GM12878 (cell line): ENCODE measurements around the gene RERE.

Source experiments
- BCL11A ChIP-seq: IDR thresholded peaks from 2 replicates; pipeline ENCODE4 v1.6.1; 2011; ENCODE audit warnings: low read depth, low read length
- EZH2 ChIP-seq: IDR thresholded peaks from 2 replicates; pipeline ENCODE4 v1.6.1; 2012; ENCODE audit warnings: low read depth, mild to moderate bottlenecking, control low read depth, inconsistent platforms, low read length, borderline replicate concordance; ENCODE audit not compliant: control insufficient read depth
- JUND ChIP-seq: IDR thresholded peaks from 2 replicates; pipeline ENCODE4 v1.6.1; 2012; ENCODE audit warnings: low read depth, mild to moderate bottlenecking, low read length, improper control_type of control experiment, moderate library complexity
- NR2C1 ChIP-seq: fragments of 450-650 bp; IDR thresholded peaks from 2 replicates; pipeline ENCODE4 v1.6.1; 2017; ENCODE audit warnings: antibody characterized with exemption, mild to moderate bottlenecking, moderate library complexity
- NR2C2 ChIP-seq: IDR thresholded peaks from 2 replicates; pipeline ENCODE4 v1.6.1; 2011; ENCODE audit warnings: borderline replicate concordance, low read depth; ENCODE audit not compliant: control insufficient read depth, insufficient read length
- POLR2A ChIP-seq: IDR thresholded peaks from 2 replicates; pipeline ENCODE4 v1.6.1; 2011; ENCODE audit warnings: low read depth, mild to moderate bottlenecking, low read length
- POLR2AphosphoS5 ChIP-seq: IDR thresholded peaks from 2 replicates; pipeline ENCODE4 v1.6.1; 2011; ENCODE audit warnings: mild to moderate bottlenecking, low read length, inconsistent platforms
- RAD21 ChIP-seq: IDR thresholded peaks from 2 replicates; pipeline ENCODE4 v1.6.1; 2011; ENCODE audit warnings: mild to moderate bottlenecking, low read depth, low read length, moderate library complexity; ENCODE audit not compliant: insufficient read depth
- SMC3 ChIP-seq: IDR thresholded peaks from 2 replicates; pipeline ENCODE4 v1.6.1; 2011; ENCODE audit warnings: low read length, improper control_type of control experiment, borderline replicate concordance
- YY1 ChIP-seq: IDR thresholded peaks from 2 replicates; pipeline ENCODE4 v1.6.1; 2011; ENCODE audit warnings: low read depth, mild to moderate bottlenecking, low read length
- TF ChIP-seq, protein P1 (sequence below): fragments of 450-650 bp; IDR thresholded peaks from 2 replicates; pipeline ENCODE4 v1.6.1; 2014; ENCODE audit warnings: mild to moderate bottlenecking
- TF ChIP-seq, protein P2 (sequence below): fragments of 450-650 bp; IDR thresholded peaks from 2 replicates; pipeline ENCODE4 v1.6.1; 2017; ENCODE audit warnings: low read depth, mild to moderate bottlenecking, moderate library complexity
- TF ChIP-seq, protein P3 (sequence below), 3 experiments: IDR thresholded peaks in 2 of 3; conservative IDR thresholded peaks in 1 of 3; 2 replicates each; pipeline ENCODE4 v1.5.1; 2011; ENCODE audit warnings: low read depth in 3 of 3, low read length in 3 of 3, mild to moderate bottlenecking in 3 of 3, control low read depth in 2 of 3, moderate library complexity in 2 of 3, inconsistent platforms in 1 of 3, mixed read lengths in 1 of 3; ENCODE audit not compliant: control insufficient read depth in 2 of 3, insufficient read depth in 1 of 3; ENCODE audit errors: extremely low read depth in 1 of 3

- TF ChIP-seq, protein P1, sequence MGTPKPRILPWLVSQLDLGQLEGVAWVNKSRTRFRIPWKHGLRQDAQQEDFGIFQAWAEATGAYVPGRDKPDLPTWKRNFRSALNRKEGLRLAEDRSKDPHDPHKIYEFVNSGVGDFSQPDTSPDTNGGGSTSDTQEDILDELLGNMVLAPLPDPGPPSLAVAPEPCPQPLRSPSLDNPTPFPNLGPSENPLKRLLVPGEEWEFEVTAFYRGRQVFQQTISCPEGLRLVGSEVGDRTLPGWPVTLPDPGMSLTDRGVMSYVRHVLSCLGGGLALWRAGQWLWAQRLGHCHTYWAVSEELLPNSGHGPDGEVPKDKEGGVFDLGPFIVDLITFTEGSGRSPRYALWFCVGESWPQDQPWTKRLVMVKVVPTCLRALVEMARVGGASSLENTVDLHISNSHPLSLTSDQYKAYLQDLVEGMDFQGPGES, result no peak
- TF ChIP-seq RAD21 (no peak), BCL11A (no peak), POLR2A (no peak), NR2C1 (no peak), POLR2AphosphoS5 (no peak), JUND (no peak), YY1 (no peak), SMC3 (no peak), EZH2 (no peak), NR2C2 (no peak)
- TF ChIP-seq, protein P2, sequence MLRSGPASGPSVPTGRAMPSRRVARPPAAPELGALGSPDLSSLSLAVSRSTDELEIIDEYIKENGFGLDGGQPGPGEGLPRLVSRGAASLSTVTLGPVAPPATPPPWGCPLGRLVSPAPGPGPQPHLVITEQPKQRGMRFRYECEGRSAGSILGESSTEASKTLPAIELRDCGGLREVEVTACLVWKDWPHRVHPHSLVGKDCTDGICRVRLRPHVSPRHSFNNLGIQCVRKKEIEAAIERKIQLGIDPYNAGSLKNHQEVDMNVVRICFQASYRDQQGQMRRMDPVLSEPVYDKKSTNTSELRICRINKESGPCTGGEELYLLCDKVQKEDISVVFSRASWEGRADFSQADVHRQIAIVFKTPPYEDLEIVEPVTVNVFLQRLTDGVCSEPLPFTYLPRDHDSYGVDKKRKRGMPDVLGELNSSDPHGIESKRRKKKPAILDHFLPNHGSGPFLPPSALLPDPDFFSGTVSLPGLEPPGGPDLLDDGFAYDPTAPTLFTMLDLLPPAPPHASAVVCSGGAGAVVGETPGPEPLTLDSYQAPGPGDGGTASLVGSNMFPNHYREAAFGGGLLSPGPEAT, result no peak
- TF ChIP-seq, protein P3, sequence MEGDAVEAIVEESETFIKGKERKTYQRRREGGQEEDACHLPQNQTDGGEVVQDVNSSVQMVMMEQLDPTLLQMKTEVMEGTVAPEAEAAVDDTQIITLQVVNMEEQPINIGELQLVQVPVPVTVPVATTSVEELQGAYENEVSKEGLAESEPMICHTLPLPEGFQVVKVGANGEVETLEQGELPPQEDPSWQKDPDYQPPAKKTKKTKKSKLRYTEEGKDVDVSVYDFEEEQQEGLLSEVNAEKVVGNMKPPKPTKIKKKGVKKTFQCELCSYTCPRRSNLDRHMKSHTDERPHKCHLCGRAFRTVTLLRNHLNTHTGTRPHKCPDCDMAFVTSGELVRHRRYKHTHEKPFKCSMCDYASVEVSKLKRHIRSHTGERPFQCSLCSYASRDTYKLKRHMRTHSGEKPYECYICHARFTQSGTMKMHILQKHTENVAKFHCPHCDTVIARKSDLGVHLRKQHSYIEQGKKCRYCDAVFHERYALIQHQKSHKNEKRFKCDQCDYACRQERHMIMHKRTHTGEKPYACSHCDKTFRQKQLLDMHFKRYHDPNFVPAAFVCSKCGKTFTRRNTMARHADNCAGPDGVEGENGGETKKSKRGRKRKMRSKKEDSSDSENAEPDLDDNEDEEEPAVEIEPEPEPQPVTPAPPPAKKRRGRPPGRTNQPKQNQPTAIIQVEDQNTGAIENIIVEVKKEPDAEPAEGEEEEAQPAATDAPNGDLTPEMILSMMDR (IDR thresholded peaks at IDR 0.05 in 2 of 3, conservative IDR thresholded peaks at IDR 0.05 in 1 of 3; ENCODE audit: control insufficient read depth in 2 of 3, extremely low read depth in 1 of 3, insufficient read depth in 1 of 3, low read depth in 3 of 3, low read length in 3 of 3), result no peak
These were observed 63.2 kb downstream of the RERE start for GRCh38 chr1:8754247-8754650.
